Activated T-cell treated with anti-CD3 and anti-CD28 coated beads, Interleukin-2, amount 50 U/mL, for 72 hours (primary cell): Measurements from ENCODE around the gene MICAL3. TPM values are rescaled to one million over a fixed set of nuclear protein-coding genes. Genes with fewer than 3 reads are reported as not detected.
"Not testable (repeated sequence)": the region's sequence is repeated elsewhere in the genome, so short reads cannot be mapped to it uniquely, and the experiment has no call there.

Experiments used
- ATAC-seq, 2 donors: fragments of 150-1000 bp; cut with Tn5 transposase; replicated peaks in 1 of 2; 2 replicates each; pipeline ENCODE4 v1.10.0; 2021; ENCODE audit warnings: moderate library complexity in 2 of 2, mild to moderate bottlenecking in 1 of 2
- DNase-seq, 2 donors: peaks; one replicate each; pipeline ENCODE4 v3.0.0; 2021 to 2022; ENCODE audit warnings: mixed read lengths in 1 of 2
- H3K27ac Mint-ChIP-seq: one replicate; pipeline ENCODE4 v1.8.0; 2022; ENCODE audit warnings: mild to moderate bottlenecking, moderate library complexity, mixed read lengths
- H3K27me3 Mint-ChIP-seq: one replicate; pipeline ENCODE4 v1.8.0; 2022; ENCODE audit warnings: low read depth, mixed read lengths
- H3K36me3 Mint-ChIP-seq, 2 donors: one replicate each; pipeline ENCODE4 v1.8.0; 2022; ENCODE audit warnings: mixed read lengths in 2 of 2, mild to moderate bottlenecking in 1 of 2; ENCODE audit not compliant: insufficient read depth in 2 of 2
- H3K4me1 Mint-ChIP-seq: one replicate; pipeline ENCODE4 v1.8.0; 2022; ENCODE audit warnings: low read depth, mixed read lengths
- H3K4me3 Mint-ChIP-seq, 2 donors: one replicate each; pipeline ENCODE4 v1.8.0; 2022; ENCODE audit warnings: mild to moderate bottlenecking in 2 of 2, mixed read lengths in 2 of 2, moderate library complexity in 2 of 2
- H3K9me3 Mint-ChIP-seq, 2 donors: one replicate each; pipeline ENCODE4 v1.8.0; 2022; ENCODE audit warnings: mixed read lengths in 2 of 2
- total RNA-seq, 2 donors: library from RNA; stranded (reverse); gene quantifications; one replicate each; pipeline ENCODE4 v1.2.3, GENCODE V29; 2022

MICAL3 gene
- total RNA-seq, 2 donors from 2014 or later: 17.9 to 26.0 TPM

DNA sequence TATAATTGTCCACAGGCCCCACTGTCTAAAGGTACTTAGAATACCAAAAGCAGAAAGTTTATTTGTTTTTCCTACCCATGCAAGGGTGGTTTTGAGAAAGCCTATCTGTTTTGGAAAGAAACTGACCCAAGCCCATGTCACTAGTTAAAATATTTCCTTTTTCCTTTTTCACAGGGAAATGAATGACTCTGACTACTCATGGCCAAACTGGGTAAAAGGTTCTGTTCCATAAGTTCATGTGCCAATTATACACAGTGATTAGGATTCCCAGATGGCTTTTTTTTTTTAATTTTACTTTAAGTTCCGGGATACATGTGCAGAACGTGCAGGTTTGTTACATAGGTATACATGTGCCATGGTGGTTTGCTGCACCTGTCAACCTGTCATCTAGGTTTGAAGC is 31.4 kb downstream of the MICAL3 start:
- peaks cover 28% of the 10 kb centered on the region for H3K4me1 Mint-ChIP-seq
- not testable (repeated sequence) for H3K27ac Mint-ChIP-seq, H3K4me3 Mint-ChIP-seq, DNase-seq, H3K9me3 Mint-ChIP-seq, H3K27me3 Mint-ChIP-seq, ATAC-seq, H3K36me3 Mint-ChIP-seq

DNA sequence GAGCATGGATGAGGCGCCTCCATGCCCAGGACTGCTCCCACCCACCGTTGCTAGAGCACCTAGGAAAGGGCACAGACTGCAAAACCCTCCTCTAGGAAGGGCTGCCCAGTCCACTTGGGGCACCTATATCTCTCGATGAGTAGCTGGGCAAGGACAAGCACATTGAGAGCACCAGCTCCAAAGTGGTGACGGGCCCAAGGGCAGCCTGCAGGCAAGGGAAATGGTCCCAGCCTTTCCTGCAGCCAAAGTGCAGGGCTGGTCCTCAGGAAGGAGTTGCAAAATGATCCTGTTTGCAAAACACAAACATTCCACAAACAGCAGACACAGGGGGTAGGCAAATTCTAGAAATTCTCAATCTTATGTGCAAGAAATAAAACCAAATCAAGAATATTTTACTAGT is 32.4 kb downstream of the MICAL3 start:
- not testable (repeated sequence) for H3K36me3 Mint-ChIP-seq, H3K9me3 Mint-ChIP-seq

DNA sequence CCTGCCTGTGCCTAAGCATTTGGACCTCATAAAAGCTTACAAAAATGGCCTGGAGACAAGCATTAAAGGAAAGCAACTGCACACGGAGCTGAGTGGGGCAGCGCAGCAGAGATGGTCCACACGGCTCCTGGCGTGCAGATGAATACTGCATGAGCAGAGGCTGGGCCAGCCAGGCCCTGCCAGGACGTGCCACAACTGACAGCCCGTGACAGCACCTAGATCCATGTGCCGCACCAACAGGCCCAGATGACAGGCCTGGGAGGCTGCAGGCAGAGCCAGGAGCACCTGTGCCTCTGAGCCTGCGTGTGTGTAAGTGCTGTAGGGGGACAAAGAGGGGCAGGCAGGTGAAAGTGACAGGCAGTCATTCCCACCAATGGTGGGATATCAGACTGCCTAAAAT is 33.4 kb downstream of the MICAL3 start:
- ATAC-seq (no peak), DNase-seq (no peak)
- peaks cover 8% of the 10 kb centered on the region for H3K4me1 Mint-ChIP-seq
- H3K9me3 Mint-ChIP-seq: no peaks in the 10 kb centered on the region
- peak overlapping the region; percentile 31 for H3K27ac Mint-ChIP-seq
- H3K27me3 Mint-ChIP-seq: no peaks in the 10 kb centered on the region
- H3K4me3 Mint-ChIP-seq: no peak overlapping the region
- H3K36me3 Mint-ChIP-seq: no peaks in the 10 kb centered on the region

More for the DNA sequence above, 32.4 kb downstream of the MICAL3 start:
- H3K4me3 Mint-ChIP-seq, H3K27ac Mint-ChIP-seq, DNase-seq, ATAC-seq, H3K27me3 Mint-ChIP-seq: not testable (repeated sequence)
- H3K4me1 Mint-ChIP-seq: peaks cover 18% of the 10 kb centered on the region

DNA sequence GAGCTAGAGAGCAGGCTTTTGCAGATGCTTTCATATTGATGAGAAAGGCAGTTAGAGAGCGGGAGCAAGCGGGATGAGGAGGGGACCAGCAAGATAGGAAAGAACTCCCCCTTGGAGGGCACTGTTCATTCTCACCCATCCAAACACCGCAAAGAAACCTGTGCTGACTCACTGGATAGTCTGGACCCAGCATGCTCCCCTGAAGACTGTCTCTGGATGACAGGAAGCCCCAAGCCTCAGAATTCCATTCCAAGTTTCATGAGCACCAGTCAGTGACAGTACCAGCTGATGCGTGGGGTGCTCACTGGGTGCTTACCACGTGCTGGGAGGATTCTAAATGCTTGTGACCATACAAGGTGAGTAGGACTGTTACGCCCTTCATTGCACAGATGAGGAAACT is 34.2 kb downstream of the MICAL3 start:
- H3K27me3 Mint-ChIP-seq: no peaks in the 10 kb centered on the region
- ATAC-seq: no peak
- no peak overlapping the region for H3K4me3 Mint-ChIP-seq
- no peaks in the 10 kb centered on the region for H3K36me3 Mint-ChIP-seq
- no peak for DNase-seq
- no peaks in the 10 kb centered on the region for H3K9me3 Mint-ChIP-seq
- H3K27ac Mint-ChIP-seq: no peak overlapping the region
- peaks cover 5% of the 10 kb centered on the region for H3K4me1 Mint-ChIP-seq

DNA sequence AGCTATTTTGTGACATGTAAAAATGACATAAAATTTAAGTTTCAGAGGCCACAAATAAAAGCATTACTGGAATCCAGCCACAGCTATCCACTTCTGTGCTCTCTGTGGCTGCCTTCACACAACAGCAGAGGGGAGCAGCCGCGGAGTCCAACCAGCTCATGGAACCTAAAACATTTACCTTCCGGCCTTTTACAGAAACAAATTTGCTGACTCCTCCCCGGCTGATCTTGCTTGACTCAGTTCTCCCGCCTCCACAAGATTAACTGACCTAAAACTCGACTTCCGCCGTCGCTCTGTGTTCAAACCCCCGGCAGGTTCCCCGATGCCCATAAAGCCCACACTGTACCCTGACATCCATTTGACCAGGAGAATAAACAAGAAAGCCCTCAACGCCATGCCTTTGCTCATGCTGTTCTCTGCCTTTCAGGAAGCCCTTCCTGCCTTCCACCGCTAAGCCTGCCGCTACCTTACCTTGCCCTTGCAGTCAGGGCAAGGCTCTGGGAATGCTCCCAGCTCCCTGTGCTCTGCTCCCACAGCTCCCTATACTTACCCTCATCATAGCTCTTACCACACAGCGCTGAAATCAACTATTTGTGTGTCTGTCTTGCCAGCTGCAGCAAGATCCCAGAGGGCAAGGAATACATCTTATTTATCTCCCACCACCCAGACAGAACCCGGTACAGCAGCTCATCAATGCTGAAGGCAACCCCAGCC is 35.4 kb downstream of the MICAL3 start:
- ATAC-seq: no peak
- Mint-ChIP-seq H3K36me3 (no peaks in the 10 kb centered on the region), H3K9me3 (no peaks in the 10 kb centered on the region), H3K27me3 (no peaks in the 10 kb centered on the region), H3K4me1 (peaks cover 3% of the 10 kb centered on the region), H3K27ac (peak overlapping the region; percentile 23), H3K4me3 (no peak overlapping the region)
- no peak for DNase-seq

DNA sequence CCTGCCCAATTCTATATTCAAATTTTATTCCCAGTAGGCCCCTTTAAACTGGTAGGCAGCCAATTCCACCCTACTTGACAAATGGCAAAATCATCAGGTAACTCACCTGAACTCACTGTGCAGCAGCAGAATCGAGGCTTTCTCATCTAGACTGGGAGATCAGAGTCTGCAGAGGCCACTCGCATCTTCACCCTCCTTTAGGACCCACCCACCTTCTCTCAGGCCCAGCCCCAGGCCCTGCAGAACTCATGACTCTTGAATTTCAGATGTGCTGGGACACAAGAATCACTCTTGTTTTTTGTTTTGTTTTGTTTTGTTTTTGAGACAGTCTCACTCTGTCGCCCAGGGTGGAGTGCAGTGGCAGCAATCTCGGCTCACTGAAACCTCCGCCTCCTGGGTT is 38.8 kb downstream of the MICAL3 start:
- Mint-ChIP-seq H3K36me3 (no peaks in the 10 kb centered on the region), H3K4me1 (peaks cover 20% of the 10 kb centered on the region), H3K9me3 (no peaks in the 10 kb centered on the region), H3K27ac (no peak overlapping the region), H3K27me3 (no peaks in the 10 kb centered on the region), H3K4me3 (no peak overlapping the region)
- ATAC-seq (no peak), DNase-seq (no peak)

DNA sequence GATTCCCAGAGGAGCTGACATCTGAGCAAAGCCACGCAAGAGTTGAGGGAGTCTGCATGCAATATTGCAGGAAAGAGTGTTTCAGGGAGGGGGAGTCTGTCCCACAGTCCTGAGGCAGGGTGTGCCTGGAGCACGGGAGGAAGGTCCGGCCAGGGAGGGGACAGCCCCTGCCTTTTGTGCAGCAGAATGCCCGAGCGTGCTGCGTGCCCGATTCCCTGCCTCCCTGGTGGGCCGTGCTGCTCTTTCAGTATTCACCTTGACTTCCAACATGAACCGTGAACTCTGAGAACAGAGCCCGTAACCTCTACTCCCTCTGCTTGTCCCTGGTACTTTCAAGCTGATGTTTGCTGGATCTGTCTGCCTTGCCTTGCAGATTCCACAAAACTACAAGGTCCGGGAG is 39.3 kb downstream of the MICAL3 start:
- peaks cover 25% of the 10 kb centered on the region for H3K4me1 Mint-ChIP-seq
- not testable (repeated sequence) for H3K27me3 Mint-ChIP-seq, H3K9me3 Mint-ChIP-seq, ATAC-seq, H3K27ac Mint-ChIP-seq, H3K4me3 Mint-ChIP-seq, DNase-seq, H3K36me3 Mint-ChIP-seq

DNA sequence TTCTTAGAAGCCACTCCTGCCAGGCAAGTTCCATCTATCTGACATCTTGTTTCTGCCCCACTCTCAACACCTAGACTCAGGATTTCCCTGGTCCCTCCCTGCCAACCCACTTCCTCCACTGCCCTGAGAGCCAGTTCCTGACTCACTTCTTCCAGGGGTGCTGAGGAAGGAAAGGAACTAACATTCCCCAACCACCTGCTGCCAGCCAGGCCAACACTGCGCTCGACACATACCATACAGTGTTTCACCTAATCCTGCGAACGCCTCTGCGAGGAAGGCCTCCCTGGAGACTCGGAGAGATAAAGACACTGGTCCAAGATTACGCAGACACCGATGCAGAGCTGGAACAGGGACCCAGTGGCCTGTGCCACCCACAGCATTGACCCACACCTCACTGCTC is 40.2 kb downstream of the MICAL3 start:
- Mint-ChIP-seq H3K27me3 (no peaks in the 10 kb centered on the region), H3K4me3 (no peak overlapping the region), H3K4me1 (peaks cover 28% of the 10 kb centered on the region), H3K36me3 (no peaks in the 10 kb centered on the region), H3K9me3 (no peaks in the 10 kb centered on the region), H3K27ac (no peak overlapping the region)
- ATAC-seq: no peak
- DNase-seq: no peak

DNA sequence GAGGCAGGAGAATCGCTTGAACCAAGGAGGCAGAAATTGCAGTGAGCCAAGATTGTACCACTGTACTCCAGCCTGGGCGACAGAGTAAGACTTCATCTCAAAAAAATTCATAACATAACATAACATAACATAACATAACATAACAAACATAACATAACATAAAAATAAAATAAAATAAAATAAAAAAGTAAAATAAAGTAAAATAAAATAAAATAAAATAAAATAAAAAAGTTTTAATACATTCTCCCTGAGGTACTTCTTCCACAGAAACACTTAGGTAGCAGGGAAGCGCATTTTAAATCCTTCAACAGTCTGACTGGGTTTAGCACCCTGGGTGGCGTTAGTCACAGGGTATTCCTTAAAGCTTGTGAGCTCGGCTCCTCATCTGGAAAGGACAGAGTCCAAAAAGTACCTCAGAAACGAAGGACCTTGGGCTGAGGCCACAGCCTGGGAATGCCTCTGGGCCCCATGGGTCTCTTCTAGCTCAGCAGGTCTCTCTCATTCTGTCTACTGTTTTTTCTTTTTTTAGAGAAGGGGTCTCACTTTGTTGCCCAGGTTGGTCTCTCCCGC is 41.7 kb downstream of the MICAL3 start:
- Mint-ChIP-seq H3K27ac (no peak overlapping the region), H3K36me3 (no peaks in the 10 kb centered on the region), H3K4me1 (peaks cover 28% of the 10 kb centered on the region), H3K27me3 (no peaks in the 10 kb centered on the region), H3K9me3 (no peaks in the 10 kb centered on the region), H3K4me3 (no peak overlapping the region)
- DNase-seq (no peak), ATAC-seq (no peak)

DNA sequence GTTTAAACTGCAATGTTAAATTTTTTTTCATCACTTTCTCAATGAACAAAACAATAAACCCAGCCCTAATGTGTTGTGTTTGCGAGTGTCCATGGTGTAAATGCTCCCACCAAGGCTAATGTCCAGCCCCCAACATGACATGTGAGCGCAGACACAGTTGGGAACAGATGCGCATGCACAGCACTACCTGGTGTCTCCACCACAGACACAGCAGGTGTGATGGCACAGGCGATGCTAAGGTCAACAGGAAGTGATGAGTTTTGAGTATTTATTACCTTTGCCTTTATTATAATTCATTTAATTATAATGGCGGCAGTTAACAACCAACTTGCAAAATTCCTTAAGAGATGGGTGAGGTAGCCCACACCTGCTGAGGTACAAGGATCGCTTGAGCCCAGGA is 42.9 kb downstream of the MICAL3 start:
- Mint-ChIP-seq H3K4me1 (peaks cover 28% of the 10 kb centered on the region), H3K36me3 (no peaks in the 10 kb centered on the region), H3K9me3 (no peaks in the 10 kb centered on the region), H3K27ac (peak overlapping the region; percentile 27), H3K27me3 (no peaks in the 10 kb centered on the region), H3K4me3 (peak overlapping the region in 1 of 2 donors; percentile 42)
- ATAC-seq (no peak), DNase-seq (no peak)

DNA sequence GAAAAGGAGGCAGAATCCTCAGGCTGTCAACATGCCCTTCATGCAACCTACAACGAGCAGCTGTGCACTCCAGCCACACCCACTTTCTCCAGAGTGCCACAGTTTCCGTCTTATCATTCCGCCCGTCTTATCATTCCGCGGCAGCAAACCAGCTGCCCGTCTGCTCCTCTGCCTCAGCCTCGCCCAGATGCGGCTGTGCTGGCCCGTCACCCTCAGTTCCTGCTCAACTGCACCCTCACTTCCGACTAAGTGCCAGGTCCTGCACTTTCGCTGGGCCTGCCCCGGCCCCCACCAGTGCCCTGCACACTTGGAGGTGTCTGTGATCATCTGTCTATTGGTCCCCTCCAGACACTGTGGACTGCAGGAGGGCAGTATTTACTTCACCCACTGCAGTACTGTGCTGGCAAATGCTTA is 43.7 kb downstream of the MICAL3 start:
- H3K36me3 Mint-ChIP-seq: no peaks in the 10 kb centered on the region
- H3K27ac Mint-ChIP-seq: no peak overlapping the region
- DNase-seq: peak; percentile 38 to 49
- H3K4me1 Mint-ChIP-seq: peaks cover 29% of the 10 kb centered on the region
- H3K9me3 Mint-ChIP-seq: no peaks in the 10 kb centered on the region
- ATAC-seq: peak; percentile 77 to 90
- peak overlapping the region; percentile 71 to 78 for H3K4me3 Mint-ChIP-seq
- no peaks in the 10 kb centered on the region for H3K27me3 Mint-ChIP-seq

DNA sequence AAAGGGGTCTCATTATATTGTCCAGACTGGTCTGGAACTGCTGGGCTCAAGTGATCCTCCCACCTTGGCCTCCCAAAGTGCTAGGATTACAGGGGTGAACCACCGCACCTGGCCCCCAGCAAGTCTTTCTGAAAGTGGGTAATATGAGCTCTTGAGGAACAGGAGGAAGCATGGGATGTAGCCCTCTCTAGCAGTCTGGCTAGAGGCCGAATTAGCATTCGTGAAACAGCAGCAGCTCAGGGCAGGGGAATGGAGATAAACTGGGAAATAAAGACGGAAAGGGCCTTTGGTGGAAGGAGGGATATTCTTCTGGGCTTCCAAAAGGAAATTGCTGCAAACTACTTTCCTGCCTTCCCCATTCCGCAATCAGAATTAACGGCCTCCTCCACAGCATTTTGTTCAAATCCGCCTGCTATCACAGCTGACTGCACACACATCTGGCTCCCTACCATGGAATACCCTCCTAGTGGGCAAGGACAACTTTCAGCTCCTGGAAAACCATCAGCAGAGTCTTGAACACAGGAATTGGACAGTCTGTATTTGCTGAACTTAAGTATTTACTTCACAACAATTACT is 44.3 kb downstream of the MICAL3 start:
- no peaks in the 10 kb centered on the region for H3K27me3 Mint-ChIP-seq
- peak overlapping the region; percentile 71 to 78 for H3K4me3 Mint-ChIP-seq
- no peak for ATAC-seq
- H3K27ac Mint-ChIP-seq: no peak overlapping the region
- no peaks in the 10 kb centered on the region for H3K36me3 Mint-ChIP-seq
- DNase-seq: no peak
- H3K4me1 Mint-ChIP-seq: peaks cover 34% of the 10 kb centered on the region
- no peaks in the 10 kb centered on the region for H3K9me3 Mint-ChIP-seq

DNA sequence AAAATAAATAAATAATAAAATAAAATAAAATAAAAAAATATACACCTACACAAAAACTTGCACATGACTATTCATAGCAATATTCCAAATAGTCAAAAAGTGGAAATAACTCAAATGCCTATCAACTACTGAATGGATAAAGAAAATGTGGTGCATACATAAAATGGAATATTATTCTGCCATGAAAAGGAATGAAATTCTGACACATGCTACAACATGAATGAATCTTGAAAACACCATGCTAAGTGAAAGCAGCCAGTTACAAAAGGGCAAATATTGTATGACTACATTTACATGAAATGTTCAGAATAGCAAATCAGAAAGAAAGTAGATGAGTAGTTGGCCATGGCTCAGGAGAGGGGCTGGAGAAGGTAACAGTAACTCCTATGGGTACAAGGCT is 46.3 kb downstream of the MICAL3 start:
- no peak overlapping the region for H3K27ac Mint-ChIP-seq
- no peaks in the 10 kb centered on the region for H3K36me3 Mint-ChIP-seq
- no peak overlapping the region for H3K4me3 Mint-ChIP-seq
- no peaks in the 10 kb centered on the region for H3K9me3 Mint-ChIP-seq
- no peaks in the 10 kb centered on the region for H3K27me3 Mint-ChIP-seq
- ATAC-seq (no peak), DNase-seq (no peak)
- H3K4me1 Mint-ChIP-seq: peaks cover 35% of the 10 kb centered on the region

DNA sequence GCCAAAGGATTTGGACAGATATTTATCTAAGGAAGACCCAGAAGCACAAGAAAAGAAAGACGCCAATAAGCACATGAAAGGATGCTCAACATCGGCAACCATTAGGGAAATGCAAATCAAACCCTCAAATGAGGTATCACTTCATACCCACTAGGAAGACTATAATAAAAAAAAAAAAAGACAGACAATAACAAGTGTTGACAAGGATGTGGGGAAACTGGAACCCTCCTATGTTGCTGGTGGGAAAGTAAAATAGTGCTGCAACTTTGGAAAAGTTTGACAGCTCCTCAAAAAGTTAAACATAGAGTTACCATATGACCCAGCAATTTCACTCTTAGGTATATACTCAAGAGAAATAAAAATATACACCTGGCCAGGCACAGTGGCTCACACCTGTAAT is 47.0 kb downstream of the MICAL3 start:
- no peak for ATAC-seq
- Mint-ChIP-seq H3K9me3 (no peaks in the 10 kb centered on the region), H3K4me3 (no peak overlapping the region), H3K4me1 (peaks cover 35% of the 10 kb centered on the region), H3K36me3 (no peaks in the 10 kb centered on the region), H3K27me3 (no peaks in the 10 kb centered on the region), H3K27ac (no peak overlapping the region)
- no peak for DNase-seq
